Thyroid gland (tissue), 4 donors: Measurements from ENCODE around the gene LINGO4.

Experiments
- CTCF ChIP-seq, 6 experiments: fragments of 200-600 bp in 3 of 6; fragments of 450-650 bp in 3 of 6; sonication (generic) in 3 of 6; IDR thresholded peaks; one replicate each; pipeline ENCODE4 v1.5.1; 2016 to 2019; ENCODE audit warnings: antibody characterized with exemption in 6 of 6, mild to moderate bottlenecking in 2 of 6, inconsistent platforms in 1 of 6, moderate library complexity in 1 of 6
- POLR2A ChIP-seq, 2 donors: fragments of 450-650 bp; IDR thresholded peaks; one replicate each; pipeline ENCODE4 v1.6.1; 2017; ENCODE audit warnings: antibody characterized with exemption in 2 of 2, mild to moderate bottlenecking in 2 of 2, moderate library complexity in 1 of 2

- TF ChIP-seq CTCF (IDR thresholded peaks at IDR 0.05) = no peak
- no peak for TF ChIP-seq POLR2A (IDR thresholded peaks at IDR 0.05)
Observed at GRCh38 chr1:151834239-151834638, 29.0 kb upstream of the LINGO4 start.
